D721Med (cell line): ENCODE measurements around the gene TRAF6.

Source experiments
- DNase-seq: peaks from one replicate; pipeline ENCODE4 v3.0.0; 2011; ENCODE audit warnings: low spot score; ENCODE audit not compliant: insufficient read length
- FAIRE-seq: peaks from 2 replicates; lab custom pipeline; 2011; peaks lifted over from hg19 to GRCh38; lab: Jason Lieb, UNC
- TF ChIP-seq, protein P1 (sequence below): IDR thresholded peaks from 2 replicates; pipeline ENCODE4 v1.5.1; 2012; ENCODE audit warnings: mild to moderate bottlenecking, control low read depth; ENCODE audit not compliant: insufficient read depth; ENCODE audit errors: missing control alignments

TRAF6 gene

DNA sequence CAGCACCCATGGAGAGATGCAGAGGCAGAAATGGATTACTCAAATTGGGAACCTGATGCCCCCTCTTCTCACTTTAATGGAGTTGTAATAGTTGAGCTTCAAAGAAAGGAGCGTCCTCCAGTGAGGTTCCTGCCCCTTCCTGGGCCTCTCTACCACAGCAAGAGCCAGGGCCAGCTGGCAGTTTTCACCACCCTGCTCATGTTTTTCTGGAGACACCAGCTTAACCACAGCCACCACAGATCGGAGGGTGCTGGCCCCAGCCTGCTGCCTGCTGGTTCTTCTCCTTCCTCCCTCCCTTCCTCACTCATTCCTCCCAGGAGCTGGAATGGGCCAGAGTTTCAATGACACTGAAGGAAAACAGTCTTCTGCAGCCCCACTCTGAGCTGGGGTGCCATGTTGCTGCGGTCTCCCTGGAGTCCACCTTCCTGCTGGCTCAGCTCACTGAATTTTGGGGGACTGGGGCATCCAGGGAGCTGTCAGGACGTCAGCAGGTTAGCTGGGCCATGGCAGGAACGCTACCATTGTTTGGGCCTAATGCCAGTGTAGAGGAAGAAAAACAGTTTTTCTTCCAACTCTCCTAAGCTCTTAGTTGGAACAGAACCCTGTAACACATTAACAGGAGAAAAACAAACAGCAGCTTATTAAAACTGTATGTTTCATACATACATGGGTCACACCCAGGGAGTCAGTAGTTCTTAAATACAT, 57.7 kb downstream of the TRAF6 start:
- FAIRE-seq (no peak), DNase-seq (no peak)
- TF ChIP-seq, protein P1, sequence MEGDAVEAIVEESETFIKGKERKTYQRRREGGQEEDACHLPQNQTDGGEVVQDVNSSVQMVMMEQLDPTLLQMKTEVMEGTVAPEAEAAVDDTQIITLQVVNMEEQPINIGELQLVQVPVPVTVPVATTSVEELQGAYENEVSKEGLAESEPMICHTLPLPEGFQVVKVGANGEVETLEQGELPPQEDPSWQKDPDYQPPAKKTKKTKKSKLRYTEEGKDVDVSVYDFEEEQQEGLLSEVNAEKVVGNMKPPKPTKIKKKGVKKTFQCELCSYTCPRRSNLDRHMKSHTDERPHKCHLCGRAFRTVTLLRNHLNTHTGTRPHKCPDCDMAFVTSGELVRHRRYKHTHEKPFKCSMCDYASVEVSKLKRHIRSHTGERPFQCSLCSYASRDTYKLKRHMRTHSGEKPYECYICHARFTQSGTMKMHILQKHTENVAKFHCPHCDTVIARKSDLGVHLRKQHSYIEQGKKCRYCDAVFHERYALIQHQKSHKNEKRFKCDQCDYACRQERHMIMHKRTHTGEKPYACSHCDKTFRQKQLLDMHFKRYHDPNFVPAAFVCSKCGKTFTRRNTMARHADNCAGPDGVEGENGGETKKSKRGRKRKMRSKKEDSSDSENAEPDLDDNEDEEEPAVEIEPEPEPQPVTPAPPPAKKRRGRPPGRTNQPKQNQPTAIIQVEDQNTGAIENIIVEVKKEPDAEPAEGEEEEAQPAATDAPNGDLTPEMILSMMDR: no peak

DNA sequence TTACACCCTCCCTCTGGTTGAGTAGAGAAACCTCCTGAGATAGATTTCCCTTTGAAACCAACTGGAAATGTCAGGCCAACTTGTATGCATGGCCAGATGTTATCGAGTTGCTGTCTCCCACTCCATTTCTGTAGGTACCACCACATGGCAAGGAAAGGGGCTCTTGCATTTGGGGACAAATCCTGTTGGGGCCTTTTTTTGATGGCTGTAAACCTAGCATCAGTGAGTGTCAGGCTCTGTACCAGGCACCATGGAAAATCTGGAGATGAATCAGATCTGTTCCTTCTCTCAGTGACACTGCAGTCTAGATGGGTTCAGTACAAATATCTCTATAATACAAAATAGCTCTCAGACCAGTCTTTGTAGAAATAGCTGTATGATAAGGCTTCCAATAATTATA, 58.4 kb downstream of the TRAF6 start:
- DNase-seq (no peak), FAIRE-seq (no peak)
- TF ChIP-seq, protein P1: no peak

DNA sequence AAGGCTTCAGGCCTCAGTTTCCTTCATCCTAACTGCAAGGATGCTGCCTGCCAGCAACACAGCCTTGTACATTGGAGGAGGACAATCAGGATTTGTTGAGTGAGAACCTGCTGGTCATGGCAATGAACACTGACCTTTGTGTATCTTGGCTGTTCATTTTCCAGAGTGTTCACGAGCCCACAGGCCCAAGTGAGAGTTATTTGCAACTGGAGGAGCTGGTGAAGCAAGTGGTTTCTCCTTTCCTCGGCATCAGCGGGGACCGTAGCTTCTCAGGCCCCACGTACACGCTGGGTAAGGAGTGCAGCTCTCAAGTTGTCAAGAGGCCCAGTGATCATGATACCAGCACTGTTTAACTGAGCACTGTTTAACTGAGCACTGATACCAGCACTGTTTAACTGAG, 59.0 kb downstream of the TRAF6 start:
- DNase-seq (no peak), FAIRE-seq (no peak)
- TF ChIP-seq, protein P1: no peak

DNA sequence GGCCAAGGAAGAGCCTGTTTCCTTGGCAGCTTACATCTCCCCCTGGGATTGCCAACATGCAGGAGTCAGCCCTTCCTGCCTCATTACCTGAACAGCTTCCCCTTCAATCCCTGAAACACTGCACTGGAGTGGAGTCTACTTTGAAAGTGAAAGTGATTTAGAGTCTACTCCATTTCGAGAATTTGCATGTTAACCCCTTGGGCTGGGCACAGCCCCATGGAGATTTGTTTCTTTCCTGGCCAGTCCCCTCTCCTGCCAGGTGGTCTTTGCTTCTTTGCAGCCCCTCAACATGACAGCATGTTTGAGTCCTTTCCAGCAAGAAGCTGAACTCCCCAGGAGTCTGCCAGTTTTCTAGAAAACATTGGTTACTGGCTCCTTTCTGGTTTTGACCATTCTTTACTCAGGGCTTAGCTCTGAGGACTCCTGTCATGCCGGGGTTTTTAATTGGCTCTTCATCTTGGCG, 59.9 kb downstream of the TRAF6 start:
- TF ChIP-seq, protein P1: no peak
- FAIRE-seq (no peak), DNase-seq (no peak)

DNA sequence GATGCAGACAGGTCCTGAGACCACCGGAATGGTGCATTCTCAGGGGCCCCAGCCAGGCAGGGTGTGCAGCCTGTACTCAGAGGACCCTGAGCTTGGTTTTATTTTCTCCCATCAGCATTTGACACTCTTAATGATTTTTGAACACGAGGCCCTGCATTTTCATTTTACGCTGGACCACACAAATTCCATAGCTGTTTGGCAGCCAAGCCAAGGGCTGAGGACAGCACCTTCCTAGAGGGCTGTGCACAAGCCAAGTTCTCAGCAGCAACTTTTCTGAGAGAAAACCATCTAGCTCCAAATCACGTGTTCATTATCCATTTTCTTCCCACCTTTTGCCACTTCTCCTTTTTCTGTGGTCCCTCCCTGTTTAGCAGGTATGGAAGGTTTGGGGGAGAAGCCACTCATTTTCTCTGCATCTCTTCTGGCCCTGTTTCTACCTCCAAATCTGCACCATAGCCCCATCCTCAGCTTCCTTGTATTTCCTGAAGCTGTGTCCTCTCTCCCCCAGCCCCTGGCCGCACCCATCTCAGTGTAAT, 60.4 kb downstream of the TRAF6 start:
- no peak for FAIRE-seq
- TF ChIP-seq, protein P1: no peak
- DNase-seq: no peak

DNA sequence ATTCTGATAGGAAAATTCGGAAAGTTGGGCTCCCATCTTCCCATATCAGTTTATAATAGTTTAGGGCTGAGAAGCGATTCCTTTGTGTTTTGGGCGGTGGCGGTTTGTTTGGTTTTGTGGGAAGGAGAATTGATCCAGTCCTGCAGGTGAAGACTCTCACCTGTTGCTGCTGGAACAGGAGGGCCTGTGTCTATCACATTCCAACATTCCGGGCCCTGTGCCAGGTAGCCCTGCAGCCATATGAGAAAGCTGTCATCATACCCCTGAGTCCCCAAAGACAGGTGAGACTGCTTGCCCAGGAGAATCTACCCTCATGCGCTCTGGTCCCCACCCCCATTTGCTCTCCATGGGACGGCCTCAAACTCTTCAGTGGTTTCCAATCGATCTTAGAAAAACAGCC, 62.1 kb downstream of the TRAF6 start:
- DNase-seq (no peak), FAIRE-seq (no peak)

More for the DNA sequence above, 62.1 kb downstream of the TRAF6 start:
- TF ChIP-seq, protein P1: no peak
